HUDEP-2 (cell line): ENCODE results near the gene LETMD1.
"Not testable (repeated sequence)": the region's sequence is repeated elsewhere in the genome, so short reads cannot be mapped to it uniquely, and the experiment has no call there.

Source experiments
- DNase-seq, 76 experiments: peaks; one replicate each; lab custom pipeline; 2025; ENCODE audit not compliant: unreplicated experiment in 76 of 76; lab: John Stamatoyannopoulos, UW

Gene LETMD1

GRCh38 chr12:51047655-51048540 lies at the start of gene LETMD1:
TSS of gene LETMD1 (plus strand) at chr12:51048327. CDS start at chr12:51048357, 30 bp downstream.
- DNase-seq: peak; percentile 32 to 98 (median 91)

GRCh38 chr12:50999093-50999492 lies 49.0 kb upstream of the LETMD1 start:
- DNase-seq: no peak

DNA sequence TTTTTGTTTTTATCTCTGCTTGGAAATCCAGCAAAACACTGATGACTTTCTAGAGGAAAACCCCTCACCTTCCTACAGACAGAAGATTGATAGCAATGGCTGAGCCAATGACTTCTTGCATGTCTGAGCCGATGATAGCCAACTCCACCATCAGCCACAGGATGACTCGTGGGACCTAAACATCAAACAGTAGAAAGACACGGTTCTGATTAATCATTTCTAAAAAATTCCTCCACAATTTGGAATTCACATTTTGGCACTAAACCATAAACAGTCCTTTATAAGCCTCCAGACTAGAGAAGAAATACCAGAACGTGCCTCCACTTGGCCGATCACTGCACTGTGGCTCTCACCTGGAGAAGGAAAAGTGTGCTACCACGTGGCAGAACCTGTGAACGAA lies 47.9 kb upstream of the LETMD1 start:
- DNase-seq: no peak

GRCh38 chr12:51001799-51002198 lies 46.3 kb upstream of the LETMD1 start:
- peak in 1 of 76 experiments; percentile 10 for DNase-seq

- DNase-seq: peak in 1 of 76 experiments; percentile 17
These were observed 43.6 kb upstream of the LETMD1 start for GRCh38 chr12:51004504-51004903.

DNA sequence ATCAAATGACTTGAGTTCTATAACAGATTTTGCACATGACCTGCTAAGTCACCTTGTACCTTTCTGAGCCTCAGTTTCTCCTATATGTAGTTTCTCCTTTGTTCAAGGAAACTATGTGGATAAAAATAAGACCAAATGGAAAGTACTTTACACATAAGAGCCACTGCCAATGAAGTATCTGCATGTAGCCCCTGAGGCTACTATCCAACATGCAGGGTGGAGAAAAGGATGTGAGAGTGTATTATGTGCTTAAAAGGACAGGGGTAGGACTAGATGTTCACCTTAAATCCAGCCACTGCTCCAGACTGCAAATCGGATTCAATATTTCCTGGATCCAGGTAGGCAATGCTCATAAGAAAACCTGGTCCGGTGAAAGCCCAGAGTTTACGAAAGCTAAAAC lies 43.1 kb upstream of the LETMD1 start:
- no peak for DNase-seq

DNA sequence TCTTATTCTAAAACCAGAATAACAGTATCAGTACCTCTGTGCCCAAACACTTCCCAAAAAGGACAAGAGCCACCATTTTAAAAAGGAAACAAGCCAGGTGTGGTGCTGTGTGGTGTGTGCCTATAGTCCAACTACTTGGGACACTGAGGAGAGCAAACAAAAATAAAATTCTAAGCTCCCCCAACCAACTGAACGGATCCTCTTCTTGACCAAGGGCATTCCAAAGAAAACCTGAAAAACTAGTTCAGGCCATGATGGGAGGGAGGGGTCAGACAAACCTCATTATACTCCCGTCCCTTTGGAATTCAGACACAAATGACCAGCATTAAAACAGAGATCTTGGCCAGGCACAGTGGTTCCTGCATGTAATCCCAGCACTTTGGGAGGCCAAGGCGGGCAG lies 42.5 kb upstream of the LETMD1 start:
- DNase-seq: no peak

GRCh38 chr12:51008329-51009055 lies 39.6 kb upstream of the LETMD1 start:
- no peak for DNase-seq

GRCh38 chr12:51009056-51009440 lies 39.1 kb upstream of the LETMD1 start:
- DNase-seq: peak in 46 of 76 experiments; percentile 5 to 55 (median 33)

GRCh38 chr12:51011955-51012354 lies 36.2 kb upstream of the LETMD1 start:
- peak in 32 of 76 experiments; percentile 7 to 54 (median 19) for DNase-seq

DNA sequence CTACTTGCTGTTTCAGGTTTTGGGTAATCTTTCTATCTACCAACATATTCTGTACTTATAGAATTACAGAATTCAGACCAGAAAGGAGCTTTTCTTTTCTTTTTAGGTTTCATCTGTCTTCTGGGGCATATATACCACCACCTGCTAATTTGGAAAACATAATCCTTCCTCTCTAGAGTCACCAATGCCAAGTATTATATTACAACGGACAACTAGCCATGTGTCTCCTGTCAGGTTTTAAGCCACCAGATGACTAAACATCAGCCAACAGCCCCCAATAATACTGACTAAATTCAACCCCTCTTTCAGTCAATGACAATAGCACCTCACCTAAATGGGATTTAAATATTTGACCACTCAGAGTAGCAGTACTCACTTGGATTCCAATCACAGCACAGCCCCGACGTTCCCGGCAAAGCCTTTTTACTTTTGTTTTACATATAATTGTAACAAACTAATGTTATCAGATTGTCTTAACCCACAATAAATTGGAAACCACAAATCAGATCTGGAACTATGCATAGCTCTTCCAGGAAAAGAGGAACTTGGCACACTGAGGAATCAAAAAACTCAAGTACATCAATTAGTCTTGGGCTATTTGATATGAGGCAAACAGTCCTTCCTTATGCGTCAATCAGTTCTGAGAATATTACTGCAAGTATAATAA lies 35.4 kb upstream of the LETMD1 start:
- peak in 10 of 76 experiments; percentile 10 to 62 (median 34) for DNase-seq

DNA sequence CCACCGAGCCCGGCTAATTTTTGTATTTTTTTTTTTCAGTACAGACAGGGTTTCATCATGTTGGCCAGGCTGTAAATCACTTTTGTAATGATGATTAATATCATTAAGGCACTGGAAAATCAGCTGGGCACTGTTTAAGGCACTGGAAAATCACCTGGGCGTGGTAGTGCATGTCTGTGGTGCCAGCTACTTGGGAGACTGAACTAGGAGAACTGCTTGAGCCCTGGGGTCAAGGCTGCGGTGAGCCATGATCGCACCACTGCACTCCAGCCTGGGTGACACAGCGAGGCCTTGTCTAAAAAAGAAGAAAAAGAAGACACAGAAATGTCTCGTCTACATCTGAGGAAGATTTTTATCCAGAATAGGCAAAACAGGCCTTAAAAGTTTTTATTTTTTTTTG lies 34.7 kb upstream of the LETMD1 start:
- no peak for DNase-seq

GRCh38 chr12:51014467-51014866 lies 33.7 kb upstream of the LETMD1 start:
- DNase-seq: not testable (repeated sequence)

- DNase-seq: peak in 14 of 76 experiments; percentile 18 to 69 (median 42)
These were observed 30.7 kb upstream of the LETMD1 start for GRCh38 chr12:51017452-51017851.

GRCh38 chr12:51018956-51019355 lies 29.2 kb upstream of the LETMD1 start:
- DNase-seq: peak in 1 of 76 experiments; percentile 12

DNA sequence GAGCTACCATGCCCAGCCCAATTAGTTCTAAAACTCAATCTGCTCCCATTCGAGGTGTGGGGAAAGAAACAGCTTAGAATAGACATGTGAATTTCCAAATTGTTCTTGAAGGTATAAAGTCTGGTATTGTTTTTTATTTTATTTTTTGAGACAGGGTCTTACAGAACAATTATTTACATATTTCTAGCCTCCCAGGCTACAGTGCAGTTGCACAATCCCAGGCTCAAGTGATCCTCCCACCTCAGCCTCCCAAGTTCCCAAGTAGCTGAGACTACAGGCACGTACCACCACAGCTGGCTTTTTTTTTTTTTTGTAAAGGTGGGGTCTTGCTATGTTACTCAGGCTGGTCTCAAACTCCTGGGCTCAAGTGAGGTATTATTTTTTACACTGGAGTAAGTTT lies 28.2 kb upstream of the LETMD1 start:
- DNase-seq: no peak

DNA sequence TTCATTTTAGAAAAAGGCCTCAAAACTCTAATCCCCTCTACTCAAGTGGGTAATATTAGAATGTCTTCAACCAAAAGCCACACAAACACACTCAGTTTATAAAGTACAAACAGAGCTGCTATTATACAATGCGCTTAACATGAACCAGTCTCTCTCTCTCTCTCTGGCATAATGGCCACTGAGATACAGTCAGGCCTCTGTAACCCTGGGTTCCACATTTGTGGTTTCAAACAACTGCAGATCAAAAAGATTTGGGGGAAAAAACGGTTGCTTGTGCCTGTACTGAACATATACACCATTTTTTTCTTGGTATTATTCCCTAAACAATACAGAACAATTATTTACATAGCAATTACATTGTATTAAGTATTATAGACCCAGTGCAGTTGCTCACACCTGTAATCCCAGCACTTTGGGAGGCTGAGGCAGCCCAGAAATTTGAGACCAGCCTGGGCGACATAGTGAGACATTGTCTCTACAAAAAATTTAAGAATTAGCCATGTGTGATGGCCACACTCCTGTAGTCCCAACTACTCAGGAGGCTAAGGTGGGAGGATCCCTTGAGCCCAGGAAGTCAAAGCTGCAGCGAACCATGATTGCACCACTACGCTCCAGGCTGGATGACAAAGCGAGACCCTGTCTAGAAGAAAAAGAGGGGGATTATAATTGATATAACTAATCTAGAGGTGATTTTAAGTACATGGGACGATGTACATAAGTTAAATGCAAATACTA lies 27.5 kb upstream of the LETMD1 start:
- DNase-seq: peak in 34 of 76 experiments; percentile 6 to 70 (median 32)

DNA sequence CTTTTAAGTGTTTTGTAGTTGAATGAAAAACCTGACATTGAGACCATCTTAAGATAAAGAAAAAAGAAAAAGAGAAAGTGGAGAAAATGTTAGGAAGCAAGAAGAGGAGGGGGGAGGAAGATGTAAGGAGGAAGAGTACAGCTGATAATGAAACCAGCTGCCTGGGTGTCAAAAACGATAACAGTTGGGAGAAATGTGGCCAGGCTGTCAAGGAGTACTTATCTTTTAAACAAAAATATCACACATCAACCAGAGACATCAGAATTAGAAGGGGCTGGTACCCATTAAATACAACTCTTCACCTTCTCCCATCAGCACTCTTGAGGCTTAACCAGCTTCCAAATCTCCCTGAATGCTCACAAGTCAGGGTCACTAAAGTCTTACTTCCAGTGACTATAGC lies 26.4 kb upstream of the LETMD1 start:
- peak in 65 of 76 experiments; percentile 7 to 84 (median 50) for DNase-seq

DNA sequence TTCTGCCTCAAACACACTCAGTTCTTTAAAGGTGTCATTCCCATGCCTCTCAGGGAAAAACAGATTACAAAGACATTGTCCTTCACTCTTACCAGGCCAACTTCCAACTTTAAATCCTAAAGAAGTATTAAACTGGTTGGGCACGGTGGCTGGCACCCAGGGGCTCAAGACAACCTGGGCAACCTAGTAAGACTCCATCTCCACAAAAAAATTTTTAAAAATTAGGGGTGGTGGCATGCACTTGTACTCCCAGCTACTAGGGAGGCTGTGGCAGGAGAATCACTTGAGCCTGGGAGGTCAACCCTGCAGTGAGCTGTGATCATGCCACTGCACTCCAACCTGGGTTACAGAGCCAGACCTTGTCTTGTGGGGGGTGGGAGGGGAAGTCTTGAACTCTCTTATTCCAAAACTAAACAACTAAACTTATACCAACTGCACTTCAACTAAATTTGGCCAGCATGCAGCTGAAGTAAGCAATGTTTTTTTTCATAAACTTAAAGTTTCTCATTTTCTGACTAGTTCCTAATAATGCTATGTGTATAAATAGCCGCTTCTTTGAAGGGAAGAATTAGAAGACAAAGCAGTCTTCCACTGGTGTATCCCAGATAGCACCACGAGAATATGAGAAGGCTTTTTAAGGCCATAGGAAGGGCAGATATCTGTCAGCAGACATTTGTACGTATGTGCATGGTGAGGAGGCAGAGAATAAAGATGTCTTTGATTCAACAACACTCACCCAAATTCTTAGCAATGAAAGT lies 24.3 kb upstream of the LETMD1 start:
- DNase-seq: peak in 15 of 76 experiments; percentile 1 to 36 (median 24)
